Kidney epithelial cell (primary cell): ENCODE measurements around the gene RIPPLY1. TPM values are rescaled to one million over a fixed set of nuclear protein-coding genes. Genes with fewer than 3 reads are reported as not detected.

Source experiments
- DNase-seq: peaks from one replicate; pipeline ENCODE4 v3.0.0-alpha.2; 2010; ENCODE audit warnings: low read depth
- H3K27me3 ChIP-seq: 2 replicates; pipeline ENCODE4 v1.6.0; 2011; ENCODE audit warnings: low read length; ENCODE audit not compliant: control insufficient read depth, insufficient read depth
- H3K36me3 ChIP-seq: 2 replicates; pipeline ENCODE4 v1.5.1; 2011; ENCODE audit warnings: low read length; ENCODE audit not compliant: control insufficient read depth, insufficient read depth
- H3K4me3 ChIP-seq: 2 replicates; pipeline ENCODE4 v1.5.1; 2011; ENCODE audit warnings: low read depth, mild to moderate bottlenecking, control low read depth, low read length
- total RNA-seq: library from RNA; depleted of rRNA; stranded (reverse); fragments of >200 nt; gene quantifications from 2 replicates; pipeline ENCODE4 v1.2.3, GENCODE V29; 2015
- TF ChIP-seq, protein P1 (sequence below): IDR thresholded peaks from 2 replicates; pipeline ENCODE4 v1.5.1; 2011; ENCODE audit warnings: mild to moderate bottlenecking, moderate library complexity, low read length, control low read depth, inconsistent platforms; ENCODE audit not compliant: insufficient read depth, poor library complexity, severe bottlenecking

The RIPPLY1 gene, protein sequence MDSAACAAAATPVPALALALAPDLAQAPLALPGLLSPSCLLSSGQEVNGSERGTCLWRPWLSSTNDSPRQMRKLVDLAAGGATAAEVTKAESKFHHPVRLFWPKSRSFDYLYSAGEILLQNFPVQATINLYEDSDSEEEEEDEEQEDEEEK
- total RNA-seq: not detected in 2 replicates

DNA sequence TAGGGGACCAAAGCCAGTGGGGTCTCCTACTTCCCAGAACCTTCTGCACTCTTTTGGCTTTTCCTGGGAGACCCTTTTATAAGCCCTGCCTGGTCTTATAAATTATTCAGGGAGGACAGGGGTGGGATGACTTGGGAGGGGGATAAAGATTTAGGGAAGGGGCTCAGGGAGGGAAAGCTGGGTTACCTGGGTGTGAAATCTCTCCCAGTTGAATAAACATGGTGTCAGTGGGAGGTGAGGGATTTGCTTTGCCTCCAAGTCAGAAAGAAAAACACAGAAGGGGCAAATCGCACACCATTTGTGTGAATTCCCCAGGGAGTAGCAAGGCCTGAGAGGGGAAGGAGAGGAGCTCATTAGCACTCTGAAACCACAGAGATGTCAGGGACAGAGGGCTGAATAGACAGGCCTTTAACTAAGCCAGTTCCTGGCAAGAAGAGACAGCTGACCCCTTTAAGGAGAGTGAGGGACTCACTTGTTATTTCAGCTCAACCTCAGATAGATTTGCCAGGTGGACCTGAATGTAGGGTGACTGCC, at the start of gene RIPPLY1:
TSS of gene RIPPLY1 (minus strand) at position 51 of the 534 bp plus-strand sequence. CDS start 54 bp downstream, outside the sequence.
- H3K4me3 ChIP-seq: no peak within 1 kb of the TSS
- no peaks in the 10 kb centered on the region for H3K27me3 ChIP-seq
- no peak for DNase-seq
- TF ChIP-seq, protein P1, sequence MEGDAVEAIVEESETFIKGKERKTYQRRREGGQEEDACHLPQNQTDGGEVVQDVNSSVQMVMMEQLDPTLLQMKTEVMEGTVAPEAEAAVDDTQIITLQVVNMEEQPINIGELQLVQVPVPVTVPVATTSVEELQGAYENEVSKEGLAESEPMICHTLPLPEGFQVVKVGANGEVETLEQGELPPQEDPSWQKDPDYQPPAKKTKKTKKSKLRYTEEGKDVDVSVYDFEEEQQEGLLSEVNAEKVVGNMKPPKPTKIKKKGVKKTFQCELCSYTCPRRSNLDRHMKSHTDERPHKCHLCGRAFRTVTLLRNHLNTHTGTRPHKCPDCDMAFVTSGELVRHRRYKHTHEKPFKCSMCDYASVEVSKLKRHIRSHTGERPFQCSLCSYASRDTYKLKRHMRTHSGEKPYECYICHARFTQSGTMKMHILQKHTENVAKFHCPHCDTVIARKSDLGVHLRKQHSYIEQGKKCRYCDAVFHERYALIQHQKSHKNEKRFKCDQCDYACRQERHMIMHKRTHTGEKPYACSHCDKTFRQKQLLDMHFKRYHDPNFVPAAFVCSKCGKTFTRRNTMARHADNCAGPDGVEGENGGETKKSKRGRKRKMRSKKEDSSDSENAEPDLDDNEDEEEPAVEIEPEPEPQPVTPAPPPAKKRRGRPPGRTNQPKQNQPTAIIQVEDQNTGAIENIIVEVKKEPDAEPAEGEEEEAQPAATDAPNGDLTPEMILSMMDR: no peak
- H3K36me3 ChIP-seq: no peaks in the 10 kb centered on the region

DNA sequence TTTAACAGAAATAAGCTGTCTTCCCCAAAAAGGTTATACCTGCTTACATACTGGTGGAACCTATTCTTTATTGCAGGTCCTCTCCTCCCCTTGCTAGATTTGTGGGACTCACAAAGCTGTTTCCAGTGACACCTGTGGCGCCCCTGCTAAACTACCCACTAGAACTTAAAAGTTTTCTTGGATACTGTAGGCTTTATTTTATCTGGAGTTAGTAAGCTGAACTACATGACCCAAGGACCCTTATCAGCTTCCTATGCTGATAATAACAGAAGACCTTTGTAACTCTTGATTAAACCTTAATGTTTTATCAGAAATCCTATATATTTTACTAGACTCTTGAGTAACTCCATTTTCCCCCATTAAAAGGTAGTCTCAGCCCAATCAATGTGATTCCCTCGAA, 49.4 kb upstream of the RIPPLY1 start:
- Histone ChIP-seq H3K27me3 (no peaks in the 10 kb centered on the region), H3K4me3 (no peak overlapping the region), H3K36me3 (no peaks in the 10 kb centered on the region)
- DNase-seq: no peak
- TF ChIP-seq, protein P1: no peak

DNA sequence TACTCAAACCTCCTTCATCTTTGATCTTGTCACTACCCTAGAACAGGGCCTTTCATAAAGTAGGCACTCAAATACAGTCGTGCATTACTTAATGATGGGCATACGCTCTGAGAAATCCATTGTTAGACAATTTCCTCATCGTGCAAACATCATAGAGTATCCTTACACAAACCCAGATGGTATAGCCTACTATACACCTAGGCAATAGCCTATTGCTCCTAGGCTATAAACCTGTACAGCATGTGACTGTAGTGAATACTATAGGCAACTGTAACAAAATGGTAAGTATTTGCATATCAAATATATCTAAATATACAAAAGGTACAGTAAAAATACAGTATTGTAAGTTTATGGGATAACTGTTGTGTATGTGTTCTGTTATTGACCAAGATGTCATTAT, 48.9 kb upstream of the RIPPLY1 start:
- TF ChIP-seq, protein P1: no peak
- DNase-seq: no peak
- Histone ChIP-seq H3K36me3 (no peaks in the 10 kb centered on the region), H3K4me3 (no peak overlapping the region), H3K27me3 (no peaks in the 10 kb centered on the region)

DNA sequence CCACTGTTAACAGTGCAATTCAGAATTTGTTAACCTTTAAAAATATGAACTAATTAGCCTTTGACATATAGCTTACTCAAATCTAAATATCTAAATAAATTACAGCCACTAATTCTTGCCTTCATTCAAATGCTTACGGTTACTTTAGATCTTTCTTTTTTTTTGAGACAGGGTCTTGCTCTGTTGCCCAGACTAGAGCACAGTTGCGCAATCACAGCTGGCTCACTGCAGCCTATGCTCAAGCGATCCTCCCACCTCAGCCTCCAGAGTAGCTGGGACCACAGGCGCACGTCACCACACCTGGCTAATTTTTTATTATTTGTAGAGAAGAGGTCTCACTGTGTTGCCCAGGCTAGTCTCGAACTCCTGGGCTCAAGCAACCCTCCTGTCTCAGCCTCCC, 48.1 kb upstream of the RIPPLY1 start:
- DNase-seq: no peak
- Histone ChIP-seq H3K36me3 (no peaks in the 10 kb centered on the region), H3K4me3 (no peak overlapping the region), H3K27me3 (no peaks in the 10 kb centered on the region)
- TF ChIP-seq, protein P1: no peak

DNA sequence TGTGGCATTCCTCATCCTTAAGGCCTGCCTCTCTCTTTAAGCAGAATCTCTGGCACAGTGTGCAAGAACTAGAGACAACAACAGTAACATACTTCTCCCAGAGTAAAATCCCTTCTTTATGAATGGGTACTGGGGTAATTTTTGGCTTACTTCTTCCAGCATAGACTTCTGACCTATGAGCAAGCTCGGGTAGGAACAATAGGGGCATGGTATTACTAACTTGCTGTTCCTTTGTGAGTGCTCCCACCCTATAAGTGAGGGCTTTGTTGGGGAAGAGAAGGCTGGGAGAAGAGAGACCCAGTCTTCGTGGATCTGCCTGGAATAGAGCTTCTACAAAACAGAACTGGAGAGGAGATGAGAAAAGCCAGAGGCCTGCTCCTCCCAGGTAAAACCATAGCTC, 47.2 kb upstream of the RIPPLY1 start:
- DNase-seq: no peak
- Histone ChIP-seq H3K4me3 (no peak overlapping the region), H3K27me3 (no peaks in the 10 kb centered on the region), H3K36me3 (no peaks in the 10 kb centered on the region)
- TF ChIP-seq, protein P1: no peak

DNA sequence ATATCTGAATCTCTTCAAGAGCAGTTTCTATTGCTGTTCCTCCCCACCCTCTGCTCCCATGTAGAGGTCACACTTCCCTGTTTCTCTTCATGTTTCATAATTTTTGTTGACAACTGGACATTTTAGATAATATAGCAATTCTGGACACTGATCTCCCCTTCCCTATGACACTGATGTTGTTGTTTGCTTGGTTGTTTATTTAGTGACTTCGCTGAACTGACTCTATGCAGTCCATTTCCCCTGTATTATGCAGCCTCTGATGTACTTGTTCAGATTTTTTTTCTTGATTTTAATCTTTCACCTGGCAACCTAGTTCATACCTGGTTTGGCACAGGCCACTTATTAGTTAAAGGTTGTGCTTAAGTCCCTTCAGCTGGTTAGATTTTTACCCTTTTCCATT, 46.2 kb upstream of the RIPPLY1 start:
- H3K27me3 ChIP-seq: no peaks in the 10 kb centered on the region
- TF ChIP-seq, protein P1: no peak
- H3K36me3 ChIP-seq: no peaks in the 10 kb centered on the region
- DNase-seq: no peak
- H3K4me3 ChIP-seq: no peak overlapping the region
